ENCODE data around the gene PLXNA2.

PLXNA2 gene

GRCh38 chr1:208280681-208281450 lies 36.7 kb upstream of the PLXNA2 start:
- TF ChIP-seq, protein P1, sequence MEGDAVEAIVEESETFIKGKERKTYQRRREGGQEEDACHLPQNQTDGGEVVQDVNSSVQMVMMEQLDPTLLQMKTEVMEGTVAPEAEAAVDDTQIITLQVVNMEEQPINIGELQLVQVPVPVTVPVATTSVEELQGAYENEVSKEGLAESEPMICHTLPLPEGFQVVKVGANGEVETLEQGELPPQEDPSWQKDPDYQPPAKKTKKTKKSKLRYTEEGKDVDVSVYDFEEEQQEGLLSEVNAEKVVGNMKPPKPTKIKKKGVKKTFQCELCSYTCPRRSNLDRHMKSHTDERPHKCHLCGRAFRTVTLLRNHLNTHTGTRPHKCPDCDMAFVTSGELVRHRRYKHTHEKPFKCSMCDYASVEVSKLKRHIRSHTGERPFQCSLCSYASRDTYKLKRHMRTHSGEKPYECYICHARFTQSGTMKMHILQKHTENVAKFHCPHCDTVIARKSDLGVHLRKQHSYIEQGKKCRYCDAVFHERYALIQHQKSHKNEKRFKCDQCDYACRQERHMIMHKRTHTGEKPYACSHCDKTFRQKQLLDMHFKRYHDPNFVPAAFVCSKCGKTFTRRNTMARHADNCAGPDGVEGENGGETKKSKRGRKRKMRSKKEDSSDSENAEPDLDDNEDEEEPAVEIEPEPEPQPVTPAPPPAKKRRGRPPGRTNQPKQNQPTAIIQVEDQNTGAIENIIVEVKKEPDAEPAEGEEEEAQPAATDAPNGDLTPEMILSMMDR (IDR thresholded peaks at IDR 0.05; ENCODE audit: low read depth, low read length): no peak
- H3K4me3 ChIP-seq (ENCODE audit: low read depth, low read length): no peak overlapping the region

DNA sequence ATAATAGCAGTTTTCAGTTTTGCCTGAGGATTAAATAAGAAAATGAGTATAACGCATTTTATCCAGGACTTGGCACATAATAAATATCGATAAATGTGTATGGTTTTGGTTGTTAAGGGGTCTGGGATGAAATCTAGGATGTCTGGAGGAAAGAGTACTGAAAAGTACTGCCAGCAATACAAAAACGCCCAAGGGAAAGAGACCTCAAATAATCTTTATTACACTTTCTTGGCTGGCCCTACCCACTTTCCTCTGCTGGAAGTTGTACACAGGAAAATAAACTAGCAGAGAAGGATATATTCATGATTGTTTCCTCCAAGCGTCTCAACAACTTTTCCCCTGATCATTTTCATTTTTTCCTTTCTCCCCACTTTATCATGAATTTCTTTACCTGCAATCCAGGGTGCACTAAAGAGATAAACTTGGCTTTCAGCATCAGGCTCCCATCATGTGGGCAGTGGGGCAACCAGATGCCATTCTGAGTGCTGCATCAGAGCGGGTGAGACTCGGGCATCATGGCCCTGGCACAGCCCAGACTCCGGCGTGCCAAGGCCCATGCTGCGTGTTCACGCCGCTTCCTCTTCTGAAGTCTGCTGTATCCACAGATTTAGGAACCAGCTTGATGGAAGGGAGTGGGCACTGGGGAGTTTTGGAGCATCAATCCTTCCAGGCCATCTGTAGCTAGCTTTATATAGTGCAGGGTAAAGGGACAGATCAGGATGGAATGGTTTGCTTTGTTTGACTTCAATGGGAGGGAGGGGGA lies 35.8 kb upstream of the PLXNA2 start:
- TF ChIP-seq, protein P1 (IDR thresholded peaks at IDR 0.05; ENCODE audit: low read depth, low read length): no peak
- no peak overlapping the region for H3K4me3 ChIP-seq (ENCODE audit: low read depth, low read length)

DNA sequence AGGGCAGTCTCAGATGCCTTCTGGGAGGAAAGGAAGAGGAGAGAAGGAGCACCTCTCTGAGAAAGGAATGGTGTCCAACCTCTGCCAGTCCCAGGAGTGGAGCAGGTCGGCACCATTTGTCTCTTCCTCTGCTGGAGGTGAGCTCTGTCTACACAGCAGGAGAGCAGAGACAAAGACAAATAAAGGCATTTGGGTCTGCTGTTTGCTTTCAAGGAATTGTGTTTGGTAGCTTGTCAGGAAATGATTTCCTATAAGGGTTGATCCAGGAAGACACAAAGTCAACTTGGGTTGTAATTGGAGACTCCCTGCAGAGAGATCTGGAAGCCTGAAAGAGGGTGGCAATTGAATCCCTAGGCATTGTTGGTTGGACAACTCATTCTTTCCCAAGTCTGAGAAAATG lies 34.5 kb upstream of the PLXNA2 start:
- TF ChIP-seq, protein P1 (IDR thresholded peaks at IDR 0.05; ENCODE audit: low read depth, low read length): no peak
- no peak overlapping the region for H3K4me3 ChIP-seq (ENCODE audit: low read depth, low read length)

GRCh38 chr1:208276757-208277435 lies 32.7 kb upstream of the PLXNA2 start:
- TF ChIP-seq, protein P1 (IDR thresholded peaks at IDR 0.05; ENCODE audit: low read depth, low read length): no peak

GRCh38 chr1:208275083-208275482 lies 30.9 kb upstream of the PLXNA2 start:
- TF ChIP-seq, protein P1 (IDR thresholded peaks at IDR 0.05; ENCODE audit: low read depth, low read length): no peak
- no peak overlapping the region for H3K4me3 ChIP-seq (ENCODE audit: low read depth, low read length)

More at GRCh38 chr1:208276757-208277435, 32.7 kb upstream of the PLXNA2 start:
- no peak overlapping the region for H3K4me3 ChIP-seq (ENCODE audit: low read depth, low read length)

- TF ChIP-seq, protein P1 (IDR thresholded peaks at IDR 0.05; ENCODE audit: low read depth, low read length): no peak
- H3K4me3 ChIP-seq (ENCODE audit: low read depth, low read length): no peak overlapping the region
Measured at GRCh38 chr1:208273386-208274017, 29.3 kb upstream of the PLXNA2 start.

All from WI38 (cell line).